GM19043 (cell line): ENCODE data around the gene MCRIP1.
A peak's percentile ranks its signal among the peaks of the same experiment; 100 is the strongest.

Source experiments
- ATAC-seq: cut with Tn5 transposase; IDR thresholded peaks from one replicate; pipeline ENCODE4 v1.9.1; 2021; ENCODE audit warnings: low read depth; ENCODE audit not compliant: unreplicated experiment

The MCRIP1 gene

GRCh38 chr17:81863123-81863675 lies 30.1 kb upstream of the MCRIP1 start:
- ATAC-seq: no peak

GRCh38 chr17:81860756-81861568 lies 27.9 kb upstream of the MCRIP1 start:
- ATAC-seq: peak; percentile 86

- ATAC-seq: no peak
These were observed 27.0 kb upstream of the MCRIP1 start, which contains the start of gene P4HB for GRCh38 chr17:81859906-81860755. Gene P4HB (minus strand): TSS chr17:81860535. CDS start chr17:81860471, 64 bp downstream.

- ATAC-seq: no peak
These were observed 26.1 kb upstream of the MCRIP1 start for GRCh38 chr17:81858967-81859905.

- ATAC-seq: no peak
These were observed 25.3 kb upstream of the MCRIP1 start for GRCh38 chr17:81858170-81858966.

GRCh38 chr17:81854974-81855774 lies 22.1 kb upstream of the MCRIP1 start:
- ATAC-seq: no peak

- no peak for ATAC-seq
These were observed 19.1 kb upstream of the MCRIP1 start for GRCh38 chr17:81852237-81852636.

GRCh38 chr17:81851423-81851822 lies 18.3 kb upstream of the MCRIP1 start:
- no peak for ATAC-seq

GRCh38 chr17:81849457-81849856 lies 16.4 kb upstream of the MCRIP1 start:
- ATAC-seq: no peak

- ATAC-seq: no peak
These were observed 13.9 kb upstream of the MCRIP1 start for GRCh38 chr17:81846743-81847689.

GRCh38 chr17:81845881-81846742 lies 13.0 kb upstream of the MCRIP1 start:
- no peak for ATAC-seq

- ATAC-seq: no peak
These were observed 12.3 kb upstream of the MCRIP1 start for GRCh38 chr17:81845361-81845760.

- no peak for ATAC-seq
These were observed 11.8 kb upstream of the MCRIP1 start for GRCh38 chr17:81844887-81845286.

- no peak for ATAC-seq
These were observed 11.3 kb upstream of the MCRIP1 start for GRCh38 chr17:81844327-81844851.

GRCh38 chr17:81843713-81844326 lies 10.7 kb upstream of the MCRIP1 start:
- ATAC-seq: no peak
